NCI-H2107 (cell line): ENCODE results near the gene MRPL38.

Experiments
- DNase-seq: peaks from one replicate; lab custom pipeline; 2025; lab: John Stamatoyannopoulos, UW

The MRPL38 gene

GRCh38 chr17:75919611-75920010, 14.9 kb upstream of the MRPL38 start:
- no peak for DNase-seq

GRCh38 chr17:75917917-75918445, 13.3 kb upstream of the MRPL38 start:
- no peak for DNase-seq

- no peak for DNase-seq
These were observed 12.6 kb upstream of the MRPL38 start for GRCh38 chr17:75917141-75917916.

DNA sequence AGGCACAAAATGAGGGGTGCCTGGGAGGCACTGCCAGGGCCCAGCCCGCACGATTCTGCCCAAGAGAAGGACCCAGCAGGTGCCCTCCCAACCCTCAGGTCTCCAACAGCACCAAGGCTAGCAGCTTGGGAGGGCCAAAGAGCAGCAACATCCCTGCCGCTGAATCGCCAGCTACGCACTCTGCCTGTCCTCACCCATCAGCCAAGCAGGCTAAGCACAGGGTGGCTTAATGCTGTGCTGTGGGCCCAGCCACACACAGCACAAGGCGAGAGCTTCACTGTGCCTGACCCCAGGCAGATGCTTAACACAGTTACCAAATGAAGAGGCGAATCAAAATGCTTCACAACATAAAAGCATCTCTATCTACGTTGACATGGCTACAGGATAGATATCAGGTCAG, 10.6 kb upstream of the MRPL38 start:
- no peak for DNase-seq

GRCh38 chr17:75914643-75915267, 10.1 kb upstream of the MRPL38 start:
- no peak for DNase-seq

DNA sequence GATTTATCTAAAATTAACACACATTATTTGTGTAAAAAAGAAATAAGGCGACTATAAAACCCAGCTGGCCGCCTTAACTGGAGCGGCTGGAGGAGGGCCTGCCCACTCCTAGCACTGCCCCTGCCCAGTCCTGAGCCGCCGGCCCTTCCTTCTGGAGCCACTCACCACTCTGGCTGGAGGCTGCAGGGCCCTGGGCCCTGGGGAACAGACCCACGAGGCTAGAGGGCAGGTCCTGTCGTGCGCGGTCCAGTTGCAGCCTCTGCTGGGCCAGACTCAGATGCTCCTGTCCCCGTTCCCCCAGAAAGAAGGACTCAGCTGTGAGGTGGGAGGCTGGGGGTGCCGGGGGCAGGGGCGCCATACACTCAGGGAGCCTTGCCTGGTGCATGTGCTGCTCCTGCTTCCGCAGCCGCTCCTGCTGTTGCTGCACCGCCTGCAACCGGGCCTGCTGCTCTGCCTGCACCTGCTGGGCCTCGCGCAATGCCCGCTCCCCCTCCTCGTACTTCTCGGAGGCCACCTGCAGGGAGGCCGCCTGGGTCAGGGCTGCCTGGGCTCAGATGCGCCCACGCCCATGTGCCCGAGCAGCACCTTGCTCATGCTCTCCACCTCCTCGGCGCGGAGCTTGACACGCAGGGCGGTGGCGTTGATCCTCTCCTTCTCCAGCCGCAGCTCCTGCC, 9.0 kb upstream of the MRPL38 start:
- DNase-seq: peak; percentile 51

GRCh38 chr17:75910699-75911098, 6.0 kb upstream of the MRPL38 start:
- peak; percentile 50 for DNase-seq

- DNase-seq: no peak
These were observed 5.2 kb upstream of the MRPL38 start for GRCh38 chr17:75909812-75910274.

DNA sequence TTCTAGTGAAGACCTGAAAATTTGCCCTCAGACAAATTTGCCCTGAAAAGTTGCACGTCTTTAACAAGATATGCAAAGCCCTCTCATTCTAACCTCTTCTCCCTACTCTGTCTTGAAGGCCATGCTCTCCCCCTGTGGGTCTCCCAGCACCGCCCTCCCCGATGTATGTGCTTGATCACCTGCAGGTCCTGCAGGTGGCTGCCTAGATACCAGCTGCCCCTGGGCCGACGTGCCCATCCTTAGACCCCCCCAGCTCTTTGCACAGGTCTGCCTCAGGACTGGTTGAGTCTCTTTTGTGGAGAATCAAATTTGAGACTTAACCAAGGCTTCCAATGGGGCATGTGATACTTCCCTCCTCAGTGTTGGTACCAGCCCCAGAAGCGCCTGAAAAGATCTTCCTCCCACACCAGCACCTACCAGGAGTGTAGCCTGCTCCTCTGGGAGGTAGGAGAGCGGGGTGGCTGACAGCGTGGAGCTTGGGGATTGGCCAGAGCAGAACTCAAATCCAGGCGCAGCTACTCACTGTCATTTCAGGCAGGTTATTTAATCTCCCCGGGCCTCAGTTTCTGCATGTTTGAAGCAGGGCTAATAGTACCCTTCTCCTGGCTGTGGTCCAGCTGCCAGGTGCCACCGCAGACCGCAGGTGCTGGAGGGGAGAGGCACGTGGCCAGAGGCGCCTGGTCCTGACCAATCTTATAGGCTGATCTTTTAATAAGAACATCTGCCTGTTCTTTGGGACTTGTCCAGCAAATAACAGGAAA, 4.5 kb upstream of the MRPL38 start:
- peak; percentile 90 for DNase-seq

- DNase-seq: peak; percentile 62
These were observed 3.5 kb upstream of the MRPL38 start for GRCh38 chr17:75908201-75908600.

DNA sequence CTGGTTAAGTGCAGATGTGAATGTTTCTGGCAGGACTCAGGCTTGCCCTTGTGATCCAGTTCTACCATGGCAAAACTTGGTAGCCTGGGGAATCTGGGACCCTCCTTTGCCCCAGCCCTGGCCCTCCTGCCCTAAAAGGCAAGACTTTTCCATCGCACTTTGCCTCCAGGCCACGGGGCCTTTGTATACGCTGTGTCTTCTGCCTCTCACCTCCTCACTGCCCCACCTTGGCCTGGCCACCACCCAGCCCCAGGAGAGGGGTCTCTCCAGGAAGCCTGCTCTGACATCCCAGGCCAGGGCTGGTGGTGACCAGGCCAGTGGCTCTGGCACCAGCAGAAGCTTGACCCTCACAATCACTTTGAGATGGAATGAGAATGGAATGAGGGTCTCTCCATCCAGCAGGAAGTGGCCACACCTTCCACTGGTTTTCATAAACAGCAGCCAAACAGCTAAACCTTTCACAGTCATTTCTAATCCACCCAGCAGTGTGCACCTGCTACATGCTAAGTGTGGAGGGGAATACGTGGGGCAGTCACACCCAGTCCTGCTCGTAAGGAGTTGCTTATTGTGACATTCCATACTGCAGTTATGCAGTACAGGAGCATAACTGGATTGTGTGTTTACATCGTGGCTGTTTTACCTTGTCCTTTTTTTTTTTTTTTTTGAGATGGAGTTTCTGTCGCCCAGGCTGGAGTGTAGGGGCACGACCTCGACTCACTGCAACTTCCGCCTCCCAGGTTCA, 1.6 kb upstream of the MRPL38 start:
- no peak for DNase-seq

GRCh38 chr17:75902406-75902805, 2.3 kb downstream of the MRPL38 start:
- DNase-seq: no peak

DNA sequence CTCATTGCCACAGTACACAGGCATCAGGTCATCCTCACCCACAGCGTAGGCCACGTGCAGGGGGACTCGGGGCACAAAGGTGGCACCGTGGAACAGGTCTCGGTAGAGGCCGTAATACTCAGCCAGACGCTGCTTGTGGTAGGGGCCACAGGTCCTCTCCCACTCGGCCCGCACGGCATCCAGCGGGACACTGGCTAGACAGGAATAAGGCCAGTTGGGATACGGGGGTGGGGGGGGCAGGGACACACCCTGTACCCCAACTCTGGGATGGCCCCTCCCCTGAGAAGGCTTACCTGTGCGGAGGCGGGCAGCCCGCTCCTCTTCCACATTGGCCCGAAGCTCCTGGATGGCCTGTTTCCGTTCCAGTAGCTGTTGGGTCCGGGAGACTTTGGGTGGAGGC, 3.0 kb downstream of the MRPL38 start:
- DNase-seq: no peak

GRCh38 chr17:75900691-75901533, 3.8 kb downstream of the MRPL38 start:
- DNase-seq: no peak

GRCh38 chr17:75899767-75900468, 4.8 kb downstream of the MRPL38 start:
- DNase-seq: no peak

GRCh38 chr17:75899353-75899752, 5.3 kb downstream of the MRPL38 start:
- no peak for DNase-seq

- no peak for DNase-seq
These were observed 5.9 kb downstream of the MRPL38 start for GRCh38 chr17:75898791-75899190.

- DNase-seq: no peak
These were observed 6.6 kb downstream of the MRPL38 start for GRCh38 chr17:75898065-75898464.

DNA sequence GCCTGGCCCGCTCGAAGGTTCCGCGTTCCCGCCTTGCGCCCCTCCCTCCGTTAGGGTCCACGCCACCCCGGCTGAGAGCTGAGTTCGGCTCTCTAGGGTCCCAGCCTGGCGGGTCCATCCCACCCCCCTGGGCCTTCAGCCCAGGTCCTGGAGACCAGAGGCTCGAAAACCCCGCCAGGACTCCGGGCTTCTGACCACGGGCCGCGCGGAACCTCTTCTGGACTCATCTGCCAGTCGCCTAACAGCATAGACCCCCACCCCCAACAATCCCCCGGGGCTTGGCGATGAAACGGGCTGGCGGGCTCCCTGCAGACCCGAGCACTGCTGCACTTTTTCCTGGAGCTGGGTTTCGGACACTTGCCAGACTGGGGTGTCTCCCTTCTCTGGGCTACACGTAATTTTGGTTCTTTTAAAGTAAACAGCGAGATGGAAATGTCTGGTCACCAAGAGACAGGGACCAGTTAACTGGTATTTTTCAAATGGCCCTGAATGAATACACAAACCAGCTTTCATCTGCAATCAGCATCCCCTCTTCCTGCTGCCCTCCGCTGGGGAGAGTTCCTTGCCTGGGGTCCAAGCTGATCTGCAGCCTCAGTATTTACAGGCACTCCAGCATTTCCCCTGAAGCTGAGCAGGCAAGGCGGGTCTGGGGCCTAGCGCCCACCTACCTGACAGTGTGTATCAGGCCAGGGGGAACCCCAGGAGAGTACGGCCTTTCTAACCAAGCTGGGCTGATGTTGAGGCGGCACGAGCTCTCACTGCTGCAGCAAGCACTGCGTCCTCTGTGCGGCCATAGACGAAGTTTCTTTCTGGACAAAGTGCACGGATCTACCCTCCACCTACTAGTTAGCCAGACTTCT, 7.3 kb downstream of the MRPL38 start:
- DNase-seq: no peak
